Nephron progenitor cell (in vitro differentiated cells): ENCODE results near the gene PERP.

Experiments used
- DNase-seq: peaks from one replicate; pipeline ENCODE4 v3.0.0; 2021
- H3K27ac Mint-ChIP-seq: 2 replicates; pipeline ENCODE4 v1.8.0; 2021; ENCODE audit warnings: mild to moderate bottlenecking, moderate library complexity, mixed read lengths
- H3K27me3 Mint-ChIP-seq: 2 replicates; pipeline ENCODE4 v1.8.0; 2021; ENCODE audit warnings: mild to moderate bottlenecking, low read depth, mixed read lengths; ENCODE audit not compliant: poor library complexity
- H3K36me3 Mint-ChIP-seq: 2 replicates; pipeline ENCODE4 v1.8.0; 2021; ENCODE audit warnings: low read depth, mixed read lengths
- H3K4me1 Mint-ChIP-seq: 2 replicates; pipeline ENCODE4 v1.8.0; 2021; ENCODE audit warnings: mixed read lengths
- H3K4me3 Mint-ChIP-seq: 2 replicates; pipeline ENCODE4 v1.8.0; 2021; ENCODE audit warnings: mild to moderate bottlenecking, moderate library complexity, mixed read lengths
- H3K9me3 Mint-ChIP-seq: 2 replicates; pipeline ENCODE4 v1.8.0; 2021; ENCODE audit warnings: mild to moderate bottlenecking, moderate library complexity, mixed read lengths
- CTCF ChIP-seq: fragments of 200-600 bp; sonication (generic); IDR thresholded peaks from 2 replicates; pipeline ENCODE4 v1.5.0; 2021; ENCODE audit warnings: antibody characterized with exemption

PERP gene

DNA sequence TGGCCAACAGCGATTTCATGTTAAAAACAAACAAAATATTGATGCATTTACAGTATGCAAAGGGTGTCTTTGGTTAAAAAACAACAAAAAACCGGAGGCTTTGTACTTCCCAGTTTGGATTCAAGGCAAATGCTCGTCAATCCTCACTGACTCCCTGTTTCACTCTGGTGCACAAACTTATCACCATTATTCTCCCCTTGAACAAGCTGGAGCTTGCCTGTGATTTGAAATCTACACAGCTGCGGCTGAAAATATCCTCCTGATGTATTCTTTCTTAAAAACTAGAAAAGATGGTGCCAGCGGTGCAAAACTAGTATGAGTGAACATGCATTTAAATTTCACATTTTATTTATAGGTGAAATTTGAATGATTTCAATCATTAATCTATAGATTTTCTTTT is 3.3 kb downstream of the PERP start:
- peaks cover 41% of the 10 kb centered on the region for H3K36me3 Mint-ChIP-seq
- peaks cover 28% of the 10 kb centered on the region for H3K9me3 Mint-ChIP-seq
- peaks cover 44% of the 10 kb centered on the region for H3K4me1 Mint-ChIP-seq
- H3K4me3 Mint-ChIP-seq = peak overlapping the region; percentile 46
- peak overlapping the region; percentile 76 for H3K27ac Mint-ChIP-seq
- peaks cover 15% of the 10 kb centered on the region for H3K27me3 Mint-ChIP-seq
- no peak for DNase-seq
- no peak for TF ChIP-seq CTCF

GRCh38 chr6:138101946-138102731 is 5.1 kb downstream of the PERP start:
- Mint-ChIP-seq H3K27me3 (peaks cover 2% of the 10 kb centered on the region), H3K36me3 (peaks cover 55% of the 10 kb centered on the region), H3K9me3 (peaks cover 34% of the 10 kb centered on the region), H3K27ac (peak overlapping the region; percentile 13), H3K4me3 (no peak overlapping the region), H3K4me1 (peaks cover 36% of the 10 kb centered on the region)
- no peak for TF ChIP-seq CTCF
- no peak for DNase-seq

GRCh38 chr6:138099832-138100231 is 7.4 kb downstream of the PERP start:
- H3K4me1 Mint-ChIP-seq = peaks cover 19% of the 10 kb centered on the region
- no peak for DNase-seq
- H3K36me3 Mint-ChIP-seq = peaks cover 71% of the 10 kb centered on the region
- H3K4me3 Mint-ChIP-seq = no peak overlapping the region
- TF ChIP-seq CTCF = no peak
- H3K27me3 Mint-ChIP-seq = no peaks in the 10 kb centered on the region
- H3K27ac Mint-ChIP-seq = no peak overlapping the region
- H3K9me3 Mint-ChIP-seq = peaks cover 34% of the 10 kb centered on the region

DNA sequence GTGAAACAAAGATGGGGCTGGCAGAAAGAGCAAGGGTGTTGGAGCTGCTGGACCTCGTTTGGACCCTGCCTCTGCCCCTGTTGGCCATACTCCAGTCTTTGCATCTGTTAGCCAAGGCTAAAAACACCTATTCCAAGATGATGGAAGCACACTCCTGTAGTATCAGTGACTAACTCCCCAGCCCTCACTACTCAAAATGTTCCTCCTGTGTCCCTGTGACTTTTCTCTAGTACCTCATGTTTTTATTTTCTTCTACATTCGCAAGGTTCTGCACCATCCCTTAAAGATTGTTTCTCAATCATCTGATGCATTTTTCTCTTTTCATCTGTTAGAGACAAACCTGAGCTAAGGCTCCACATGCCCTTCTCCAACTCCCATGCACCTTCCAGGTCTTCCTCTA is 8.9 kb downstream of the PERP start:
- Mint-ChIP-seq H3K27ac (no peak overlapping the region), H3K27me3 (no peaks in the 10 kb centered on the region), H3K4me1 (peaks cover 6% of the 10 kb centered on the region), H3K9me3 (peaks cover 34% of the 10 kb centered on the region), H3K4me3 (no peak overlapping the region), H3K36me3 (peaks cover 73% of the 10 kb centered on the region)
- DNase-seq = no peak
- TF ChIP-seq CTCF = no peak

- DNase-seq = no peak
- Mint-ChIP-seq H3K4me1 (no peaks in the 10 kb centered on the region), H3K27me3 (no peaks in the 10 kb centered on the region), H3K27ac (no peak overlapping the region), H3K36me3 (peaks cover 61% of the 10 kb centered on the region), H3K9me3 (peaks cover 9% of the 10 kb centered on the region), H3K4me3 (no peak overlapping the region)
- TF ChIP-seq CTCF = no peak
These were observed 13.0 kb downstream of the PERP start for GRCh38 chr6:138094260-138094659.

GRCh38 chr6:138093632-138094031 is 13.6 kb downstream of the PERP start:
- Mint-ChIP-seq H3K9me3 (peaks cover 4% of the 10 kb centered on the region), H3K27me3 (no peaks in the 10 kb centered on the region), H3K27ac (no peak overlapping the region), H3K4me3 (no peak overlapping the region), H3K36me3 (peaks cover 55% of the 10 kb centered on the region), H3K4me1 (no peaks in the 10 kb centered on the region)
- DNase-seq = no peak
- no peak for TF ChIP-seq CTCF
